WTC11 (cell line): ENCODE results near the gene PPP6R3.

Experiments used
- ATF3 ChIP-seq: sonication (generic); formaldehyde crosslinking; conservative IDR thresholded peaks from 2 replicates; pipeline ENCODE4 v1.8.1; 2022; ENCODE audit warnings: mild to moderate bottlenecking, missing genetic modification reagents
- CTCF ChIP-seq: fragments of 200-600 bp; IDR thresholded peaks from 2 replicates; pipeline ENCODE4 v1.8.0; 2022; ENCODE audit warnings: antibody characterized with exemption
- ELF4 ChIP-seq: sonication (generic); formaldehyde crosslinking; IDR thresholded peaks from 2 replicates; pipeline ENCODE4 v1.8.1; 2022; ENCODE audit warnings: low read depth, mild to moderate bottlenecking, moderate library complexity, missing genetic modification reagents
- MAX ChIP-seq: sonication (generic); formaldehyde crosslinking; IDR thresholded peaks from 2 replicates; pipeline ENCODE4 v1.8.0; 2022; ENCODE audit warnings: mild to moderate bottlenecking, missing genetic modification reagents
- NR3C1 ChIP-seq: sonication (generic); formaldehyde crosslinking; conservative IDR thresholded peaks from 2 replicates; pipeline ENCODE4 v1.8.1; 2023; ENCODE audit warnings: low read depth, mild to moderate bottlenecking, missing genetic modification reagents
- TEAD1 ChIP-seq: sonication (generic); formaldehyde crosslinking; IDR thresholded peaks from 2 replicates; pipeline ENCODE4 v1.8.0; 2022; ENCODE audit warnings: mild to moderate bottlenecking, missing genetic modification reagents
- USF2 ChIP-seq: sonication (generic); formaldehyde crosslinking; IDR thresholded peaks from 2 replicates; pipeline ENCODE4 v1.8.1; 2023; ENCODE audit warnings: mild to moderate bottlenecking, missing genetic modification reagents, moderate library complexity

DNA sequence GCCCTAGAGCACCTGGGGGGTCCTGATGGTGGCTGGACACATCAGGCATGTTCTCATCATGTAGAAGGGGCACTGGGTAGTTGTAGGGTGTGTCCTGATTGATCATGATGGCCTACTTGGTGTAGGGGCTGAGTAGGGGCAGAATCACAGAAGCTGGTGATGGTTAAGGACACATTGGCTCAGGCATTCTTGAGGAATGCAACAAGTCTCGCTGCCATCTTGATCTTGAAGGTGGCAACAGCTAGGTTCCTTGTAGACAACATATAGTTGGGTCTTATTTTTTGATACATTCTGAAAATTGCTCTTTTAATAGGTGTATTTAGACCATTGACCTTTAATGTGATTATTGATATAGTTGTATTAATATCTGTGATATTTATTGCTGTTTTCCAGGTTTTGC, 28.1 kb downstream of the PPP6R3 start:
- TF ChIP-seq CTCF, result no peak
- TF ChIP-seq ATF3 (CRISPR knock-in tag), result no peak
- no peak for TF ChIP-seq NR3C1 (CRISPR knock-in tag)
- TF ChIP-seq MAX (CRISPR knock-in tag), result no peak
- no peak for TF ChIP-seq USF2 (CRISPR knock-in tag)
- no peak for TF ChIP-seq TEAD1
- TF ChIP-seq ELF4 (CRISPR knock-in tag), result no peak
